ENCODE measurements around the gene CD209. TPM values are rescaled to one million over a fixed set of nuclear protein-coding genes. Genes with fewer than 3 reads are reported as not detected.

CD209 gene
- total RNA-seq, 4 donors from 2014 or later, result 2.6 to 14.4 (median 8.8) TPM; not detected in 1

- TF ChIP-seq POLR2A (IDR thresholded peaks at IDR 0.05), result no peak
- TF ChIP-seq, protein P1, sequence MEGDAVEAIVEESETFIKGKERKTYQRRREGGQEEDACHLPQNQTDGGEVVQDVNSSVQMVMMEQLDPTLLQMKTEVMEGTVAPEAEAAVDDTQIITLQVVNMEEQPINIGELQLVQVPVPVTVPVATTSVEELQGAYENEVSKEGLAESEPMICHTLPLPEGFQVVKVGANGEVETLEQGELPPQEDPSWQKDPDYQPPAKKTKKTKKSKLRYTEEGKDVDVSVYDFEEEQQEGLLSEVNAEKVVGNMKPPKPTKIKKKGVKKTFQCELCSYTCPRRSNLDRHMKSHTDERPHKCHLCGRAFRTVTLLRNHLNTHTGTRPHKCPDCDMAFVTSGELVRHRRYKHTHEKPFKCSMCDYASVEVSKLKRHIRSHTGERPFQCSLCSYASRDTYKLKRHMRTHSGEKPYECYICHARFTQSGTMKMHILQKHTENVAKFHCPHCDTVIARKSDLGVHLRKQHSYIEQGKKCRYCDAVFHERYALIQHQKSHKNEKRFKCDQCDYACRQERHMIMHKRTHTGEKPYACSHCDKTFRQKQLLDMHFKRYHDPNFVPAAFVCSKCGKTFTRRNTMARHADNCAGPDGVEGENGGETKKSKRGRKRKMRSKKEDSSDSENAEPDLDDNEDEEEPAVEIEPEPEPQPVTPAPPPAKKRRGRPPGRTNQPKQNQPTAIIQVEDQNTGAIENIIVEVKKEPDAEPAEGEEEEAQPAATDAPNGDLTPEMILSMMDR (IDR thresholded peaks at IDR 0.05), result no peak
- intact Hi-C loops (cut with DNase I; ENCODE audit: low total_unique reads), result no loop called here
- peaks cover 0 to 10% of the 10 kb centered on the region in 2 donors for H3K27me3 ChIP-seq
These were observed 14.0 kb downstream of the CD209 start for GRCh38 chr19:7733376-7733775.

GRCh38 chr19:7732045-7732444 lies 15.3 kb downstream of the CD209 start, which contains the start of gene CLEC4G:
Gene CLEC4G, minus strand, starts transcription at chr19:7732110. Its CDS starts 8 bp downstream, at chr19:7732102.
- DNase-seq, result no peak
- Histone ChIP-seq H3K4me1 (no peaks in the 10 kb centered on the region), H3K36me3 (no peaks in the 10 kb centered on the region), H3K27me3 (peaks cover 0 to 10% of the 10 kb centered on the region in 2 donors), H3K4me3 (no peak within 1 kb of the TSS), H3K27ac (no peak within 1 kb of the TSS), H3K9me3 (no peaks in the 10 kb centered on the region)
- TF ChIP-seq, protein P1 (IDR thresholded peaks at IDR 0.05), result no peak
- no peak for TF ChIP-seq POLR2A (IDR thresholded peaks at IDR 0.05)
- intact Hi-C loops (cut with DNase I; ENCODE audit: low total_unique reads), result no loop called here

More at GRCh38 chr19:7733376-7733775, 14.0 kb downstream of the CD209 start:
- Histone ChIP-seq H3K36me3 (no peaks in the 10 kb centered on the region), H3K27ac (no peak overlapping the region), H3K4me1 (no peaks in the 10 kb centered on the region), H3K4me3 (no peak overlapping the region), H3K9me3 (no peaks in the 10 kb centered on the region)
- no peak for DNase-seq

- no peak overlapping the region for H3K4me3 ChIP-seq
- DNase-seq, result no peak
- no peaks in the 10 kb centered on the region for H3K4me1 ChIP-seq
- H3K9me3 ChIP-seq, result no peaks in the 10 kb centered on the region
- H3K27me3 ChIP-seq, result peaks cover 0 to 10% of the 10 kb centered on the region in 2 donors
- TF ChIP-seq, protein P1 (IDR thresholded peaks at IDR 0.05), result no peak
- TF ChIP-seq POLR2A (IDR thresholded peaks at IDR 0.05), result no peak
- intact Hi-C loops (cut with DNase I; ENCODE audit: low total_unique reads), result no loop called here
- H3K27ac ChIP-seq, result no peak overlapping the region
- H3K36me3 ChIP-seq, result no peaks in the 10 kb centered on the region
These were observed 15.7 kb downstream of the CD209 start for GRCh38 chr19:7731615-7732014.

GRCh38 chr19:7731218-7731595 lies 16.1 kb downstream of the CD209 start:
- intact Hi-C loops (cut with DNase I; ENCODE audit: low total_unique reads), result no loop called here
- H3K27me3 ChIP-seq, result peaks cover 0 to 10% of the 10 kb centered on the region in 2 donors

More at GRCh38 chr19:7731218-7731595, 16.1 kb downstream of the CD209 start:
- Histone ChIP-seq H3K27ac (no peak overlapping the region), H3K4me3 (no peak overlapping the region), H3K36me3 (no peaks in the 10 kb centered on the region), H3K4me1 (no peaks in the 10 kb centered on the region), H3K9me3 (no peaks in the 10 kb centered on the region)
- no peak for DNase-seq
- TF ChIP-seq, protein P1 (IDR thresholded peaks at IDR 0.05), result no peak
- no peak for TF ChIP-seq POLR2A (IDR thresholded peaks at IDR 0.05)

Data from uterus (tissue), 4 donors.